ENCODE measurements around the gene CAMK1. TPM values are rescaled to one million over a fixed set of nuclear protein-coding genes. Genes with fewer than 3 reads are reported as not detected.

The CAMK1 gene
- total RNA-seq, 1 experiment from 2014 or later: 9.7 TPM

GRCh38 chr3:9748031-9748430 lies 21.7 kb downstream of the CAMK1 start:
- intact Hi-C loops (cut with micrococcal nuclease; ENCODE audit: unreplicated experiment) (no loop called here), in situ Hi-C loops (cut with HindIII; ENCODE audit: low pct_unique_long_range_greater_than_20kb, low sequenced_read_pairs) (no loop called here)
- DNase-seq (ENCODE audit: low read depth, low spot score): no peak
- Histone ChIP-seq H3K27me3 (ENCODE audit: control insufficient read depth, insufficient read depth, low read length) (no peaks in the 10 kb centered on the region), H3K9me3 (ENCODE audit: control insufficient read depth, insufficient read depth, low read depth, low read length) (no peaks in the 10 kb centered on the region), H3K36me3 (ENCODE audit: control insufficient read depth, insufficient read depth, low read length) (peaks cover 2% of the 10 kb centered on the region), H3K4me3 (ENCODE audit: low read depth in 2 of 2, low read length in 2 of 2) (no peak overlapping the region), H3K27ac (ENCODE audit: low read length) (no peak overlapping the region), H3K4me1 (ENCODE audit: control insufficient read depth, insufficient read depth, low read length) (peaks cover 7% of the 10 kb centered on the region; the same call in 1 of the 2 replicates)
- ATAC-seq: no peak
- TF ChIP-seq REST (IDR thresholded peaks at IDR 0.05; ENCODE audit: insufficient read depth in 1 of 2, low read depth in 2 of 2, low read length in 1 of 2) (no peak), SIN3A (IDR thresholded peaks at IDR 0.05; ENCODE audit: borderline replicate concordance, insufficient read depth, low read depth, low read length) (no peak), CTCF (IDR thresholded peaks at IDR 0.05) (no peak), TCF7L2 (IDR thresholded peaks at IDR 0.05; ENCODE audit: low read depth, low read length) (no peak), POLR2AphosphoS5 (IDR thresholded peaks at IDR 0.05; ENCODE audit: low read depth, low read length) (no peak)
- POLR2A ChIA-PET: no interaction called here
- no TSS peak for BruUV-seq (replicated peaks)
- CTCF ChIA-PET: no interaction called here

- H3K27ac ChIP-seq (ENCODE audit: low read length): no peak overlapping the region
- POLR2A ChIA-PET: no interaction called here
Measured at GRCh38 chr3:9747267-9747666, 22.5 kb downstream of the CAMK1 start.

More at GRCh38 chr3:9747267-9747666, 22.5 kb downstream of the CAMK1 start:
- CTCF ChIA-PET: no interaction called here
- Histone ChIP-seq H3K36me3 (ENCODE audit: control insufficient read depth, insufficient read depth, low read length) (peaks cover 4% of the 10 kb centered on the region), H3K4me1 (ENCODE audit: control insufficient read depth, insufficient read depth, low read length) (peaks cover 7% of the 10 kb centered on the region; the same call in 1 of the 2 replicates), H3K27me3 (ENCODE audit: control insufficient read depth, insufficient read depth, low read length) (no peaks in the 10 kb centered on the region), H3K4me3 (ENCODE audit: low read depth in 2 of 2, low read length in 2 of 2) (no peak overlapping the region), H3K9me3 (ENCODE audit: control insufficient read depth, insufficient read depth, low read depth, low read length) (no peaks in the 10 kb centered on the region)
- intact Hi-C loops (cut with micrococcal nuclease; ENCODE audit: unreplicated experiment) (no loop called here), in situ Hi-C loops (cut with HindIII; ENCODE audit: low pct_unique_long_range_greater_than_20kb, low sequenced_read_pairs) (no loop called here)
- DNase-seq (ENCODE audit: low read depth, low spot score): no peak
- BruUV-seq (replicated peaks): no TSS peak
- no peak for ATAC-seq
- TF ChIP-seq SIN3A (IDR thresholded peaks at IDR 0.05; ENCODE audit: borderline replicate concordance, insufficient read depth, low read depth, low read length) (no peak), POLR2AphosphoS5 (IDR thresholded peaks at IDR 0.05; ENCODE audit: low read depth, low read length) (no peak), REST (IDR thresholded peaks at IDR 0.05; ENCODE audit: insufficient read depth in 1 of 2, low read depth in 2 of 2, low read length in 1 of 2) (no peak), TCF7L2 (IDR thresholded peaks at IDR 0.05; ENCODE audit: low read depth, low read length) (no peak), CTCF (IDR thresholded peaks at IDR 0.05) (no peak)

Data from Panc1 (cell line).